ENCODE data around the gene RREB1.
A peak's percentile ranks its signal among the peaks of the same experiment; 100 is the strongest.

Gene RREB1

DNA sequence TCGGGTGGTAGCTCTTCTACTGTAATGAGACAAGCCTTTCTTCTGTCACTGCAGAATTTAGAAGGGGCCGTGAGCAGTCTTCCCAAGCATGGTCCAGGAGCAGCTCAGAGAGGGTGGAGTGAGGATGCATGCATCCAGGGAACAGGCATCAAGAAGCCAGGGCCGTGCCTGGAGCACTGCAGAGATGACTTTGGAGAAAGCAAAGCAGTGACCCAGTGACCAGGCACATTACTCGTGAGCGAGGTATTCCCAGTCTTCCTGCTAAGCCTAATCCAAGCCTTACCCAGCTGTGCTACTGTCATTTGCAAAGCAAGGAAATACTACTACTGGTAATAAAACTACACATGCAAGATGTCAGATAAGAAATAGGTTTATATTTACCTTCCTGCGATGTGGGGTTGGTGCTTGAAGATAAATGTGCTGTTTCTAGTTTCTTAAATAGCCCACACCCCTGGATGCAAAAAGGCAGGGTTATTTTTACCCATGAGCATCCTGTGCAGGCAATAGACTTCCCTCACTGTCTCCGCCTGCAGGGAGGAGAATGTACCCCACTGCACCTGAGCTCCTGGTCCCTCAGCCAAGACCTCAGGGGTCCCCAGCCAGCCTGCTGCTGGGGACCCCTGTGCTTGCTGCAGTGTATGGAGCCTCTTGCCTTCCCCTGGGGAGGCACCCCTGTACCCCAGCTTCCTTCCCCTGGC lies 142.3 kb downstream of the RREB1 start:
- peak; percentile 31 for DNase-seq (ENCODE audit: low read depth)
- H3K4me3 ChIP-seq (ENCODE audit: low read length): no peak overlapping the region
- TF ChIP-seq, protein P1, sequence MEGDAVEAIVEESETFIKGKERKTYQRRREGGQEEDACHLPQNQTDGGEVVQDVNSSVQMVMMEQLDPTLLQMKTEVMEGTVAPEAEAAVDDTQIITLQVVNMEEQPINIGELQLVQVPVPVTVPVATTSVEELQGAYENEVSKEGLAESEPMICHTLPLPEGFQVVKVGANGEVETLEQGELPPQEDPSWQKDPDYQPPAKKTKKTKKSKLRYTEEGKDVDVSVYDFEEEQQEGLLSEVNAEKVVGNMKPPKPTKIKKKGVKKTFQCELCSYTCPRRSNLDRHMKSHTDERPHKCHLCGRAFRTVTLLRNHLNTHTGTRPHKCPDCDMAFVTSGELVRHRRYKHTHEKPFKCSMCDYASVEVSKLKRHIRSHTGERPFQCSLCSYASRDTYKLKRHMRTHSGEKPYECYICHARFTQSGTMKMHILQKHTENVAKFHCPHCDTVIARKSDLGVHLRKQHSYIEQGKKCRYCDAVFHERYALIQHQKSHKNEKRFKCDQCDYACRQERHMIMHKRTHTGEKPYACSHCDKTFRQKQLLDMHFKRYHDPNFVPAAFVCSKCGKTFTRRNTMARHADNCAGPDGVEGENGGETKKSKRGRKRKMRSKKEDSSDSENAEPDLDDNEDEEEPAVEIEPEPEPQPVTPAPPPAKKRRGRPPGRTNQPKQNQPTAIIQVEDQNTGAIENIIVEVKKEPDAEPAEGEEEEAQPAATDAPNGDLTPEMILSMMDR (conservative IDR thresholded peaks at IDR 0.05; ENCODE audit: low read length): no peak

DNA sequence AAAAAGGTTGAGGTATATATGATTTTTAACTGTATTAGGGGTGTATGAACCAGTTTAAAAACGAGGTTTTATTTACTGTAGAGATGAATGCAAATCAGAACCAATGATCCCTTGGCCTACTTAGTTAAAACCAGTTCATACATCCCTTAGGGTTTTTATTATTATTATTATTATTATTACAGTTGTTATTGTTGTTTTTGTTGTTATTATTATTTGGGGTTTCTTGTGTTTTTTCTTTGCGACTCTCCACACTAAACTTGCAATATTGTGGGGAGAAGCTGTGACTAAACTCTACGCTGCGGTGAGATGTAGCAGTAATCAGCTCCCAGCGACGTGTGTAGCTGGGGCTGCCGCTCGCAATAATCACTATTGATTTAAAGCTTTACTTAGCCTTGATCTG lies 143.1 kb downstream of the RREB1 start:
- no peak overlapping the region for H3K4me3 ChIP-seq (ENCODE audit: low read length)
- DNase-seq (ENCODE audit: low read depth): no peak
- TF ChIP-seq, protein P1 (conservative IDR thresholded peaks at IDR 0.05; ENCODE audit: low read length): no peak

DNA sequence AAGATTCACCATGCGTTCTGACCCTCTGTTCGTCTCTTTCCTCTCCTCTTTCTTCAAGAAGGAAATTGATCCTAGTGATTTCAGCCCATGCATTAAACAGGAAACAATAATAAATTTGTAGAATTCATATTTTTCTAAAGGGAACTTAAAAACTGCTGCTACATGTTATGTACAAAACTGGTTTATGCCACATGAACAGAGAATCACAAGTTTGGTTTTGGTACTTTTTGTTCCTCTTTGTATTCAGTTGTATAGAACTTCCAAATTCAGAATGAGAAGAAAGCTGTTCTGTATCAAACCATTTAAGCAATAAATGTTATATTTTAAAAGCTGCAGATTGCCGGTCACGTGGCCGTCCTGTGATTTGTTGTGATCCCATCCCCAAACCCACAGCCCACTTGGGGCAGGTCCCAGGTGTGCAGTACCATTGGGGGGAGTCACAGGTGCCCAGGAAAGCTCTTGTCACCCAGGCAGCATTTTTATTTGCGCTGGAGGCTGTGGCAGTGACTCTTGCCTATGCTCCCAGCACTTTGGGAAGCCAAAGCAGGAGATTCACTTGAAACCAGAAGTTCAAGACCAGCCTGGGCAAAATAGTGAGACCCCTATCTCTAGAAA lies 144.0 kb downstream of the RREB1 start:
- no peak overlapping the region for H3K4me3 ChIP-seq (ENCODE audit: low read length)
- DNase-seq (ENCODE audit: low read depth): no peak

DNA sequence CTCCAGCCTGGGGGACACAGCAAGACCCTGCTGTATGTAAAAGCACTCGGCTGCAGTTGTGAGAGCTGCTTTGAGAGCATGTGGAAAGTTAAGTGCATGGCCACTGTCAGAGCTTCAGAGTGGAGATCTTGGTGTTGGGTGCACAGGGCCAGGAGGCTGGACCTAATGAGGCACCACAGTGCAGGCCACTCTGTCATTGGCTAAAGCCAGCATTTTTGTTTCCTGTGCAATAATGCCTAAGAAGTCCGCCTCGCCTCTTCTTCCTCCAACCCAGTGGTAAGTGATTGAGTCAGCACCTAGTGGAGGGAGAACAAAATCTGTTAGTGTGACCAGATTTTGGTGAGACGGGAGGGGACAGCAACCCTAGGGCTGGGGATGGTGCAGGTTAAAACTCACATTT lies 144.6 kb downstream of the RREB1 start:
- H3K4me3 ChIP-seq (ENCODE audit: low read length): no peak overlapping the region
- no peak for DNase-seq (ENCODE audit: low read depth)
- TF ChIP-seq, protein P1 (conservative IDR thresholded peaks at IDR 0.05; ENCODE audit: low read length): no peak

More for the DNA sequence above, 144.0 kb downstream of the RREB1 start:
- TF ChIP-seq, protein P1 (conservative IDR thresholded peaks at IDR 0.05; ENCODE audit: low read length): no peak

DNA sequence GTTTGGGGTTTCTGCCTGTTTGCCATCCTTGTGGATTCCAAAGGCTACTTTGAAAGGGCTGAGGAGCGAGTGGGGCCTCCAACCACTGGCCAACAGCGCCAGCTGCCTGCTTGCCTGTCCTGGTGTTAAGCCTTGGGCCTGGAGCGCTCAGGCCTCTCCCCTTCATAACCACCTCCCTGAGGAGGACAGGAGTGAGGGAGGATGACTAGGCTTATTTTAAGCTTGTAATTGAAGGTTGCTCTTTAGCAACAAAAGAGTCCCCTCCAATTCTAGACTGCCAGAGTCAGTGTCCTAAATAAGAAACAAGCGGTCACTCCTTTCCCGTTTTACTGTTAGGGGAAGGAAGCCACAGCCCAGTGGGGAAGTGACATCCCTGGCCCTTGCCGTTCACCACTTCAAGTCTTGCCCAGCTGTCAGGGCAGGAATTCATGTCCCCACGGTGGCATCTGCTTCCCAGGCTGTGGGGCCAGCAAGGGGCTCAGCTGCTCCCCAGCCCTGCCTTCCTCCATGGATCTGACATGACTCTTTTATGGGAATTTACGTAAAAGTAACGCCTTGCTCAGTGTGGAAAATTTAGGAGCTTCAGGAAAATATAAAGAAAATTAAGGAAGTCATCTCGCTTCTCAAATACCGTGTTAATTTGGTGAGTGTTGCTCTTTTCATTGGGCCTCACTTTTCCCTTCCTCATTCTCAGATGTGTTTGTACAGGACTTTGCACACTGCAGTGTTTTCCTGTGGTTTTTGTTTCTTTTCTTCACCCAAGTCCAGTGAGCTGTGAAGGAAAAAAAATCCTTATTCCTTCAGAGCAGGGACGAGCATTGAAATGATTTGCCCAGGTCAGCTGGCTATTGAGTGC lies 147.4 kb downstream of the RREB1 start:
- no peak for DNase-seq (ENCODE audit: low read depth)
- no peak overlapping the region for H3K4me3 ChIP-seq (ENCODE audit: low read length)
- TF ChIP-seq, protein P1 (conservative IDR thresholded peaks at IDR 0.05; ENCODE audit: low read length): no peak

DNA sequence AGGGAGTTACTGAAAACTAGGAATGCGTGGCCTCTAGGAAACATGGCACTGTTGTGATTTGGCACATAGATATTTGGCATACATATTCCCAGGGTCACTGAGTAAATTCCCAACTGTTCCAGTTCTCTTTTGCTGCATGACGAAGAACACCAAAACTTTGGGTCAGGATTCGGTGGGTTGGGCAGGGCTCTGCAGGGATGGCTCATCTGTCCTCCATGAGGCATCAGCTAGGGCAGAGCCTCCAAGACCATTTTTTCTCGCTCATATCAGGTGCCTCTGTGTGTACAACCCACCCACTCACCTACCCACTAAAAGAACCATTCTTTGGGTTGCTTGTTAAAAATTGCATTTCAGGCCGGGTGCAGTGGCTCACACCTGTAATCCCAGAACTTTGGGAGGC lies 148.2 kb downstream of the RREB1 start:
- DNase-seq (ENCODE audit: low read depth): no peak
- no peak overlapping the region for H3K4me3 ChIP-seq (ENCODE audit: low read length)
- TF ChIP-seq, protein P1 (conservative IDR thresholded peaks at IDR 0.05; ENCODE audit: low read length): no peak

Data from AG10803 (cell line).